HT-29 (cell line): ENCODE data around the gene XAF1. TPM values are rescaled to one million over a fixed set of nuclear protein-coding genes. Genes with fewer than 3 reads are reported as not detected.
"Not testable (repeated sequence)": the region's sequence is repeated elsewhere in the genome, so short reads cannot be mapped to it uniquely, and the experiment has no call there.

Experiments
- DNase-seq: peaks from one replicate; pipeline ENCODE4 v3.0.0-alpha.2; 2015; ENCODE audit warnings: low spot score
- small RNA-seq: library from RNA; depleted of rRNA; stranded (forward); fragments of <200 nt; gene quantifications from one replicate; pipeline ENCODE3, GENCODE V24; 2014
- total RNA-seq: library from RNA; depleted of rRNA; stranded (reverse); fragments of >200 nt; shearing (Covaris generic); gene quantifications from 2 replicates; pipeline ENCODE4 v1.2.3, GENCODE V29; 2014; rRNA removed

XAF1 gene
- total RNA-seq, 1 experiment from 2014 or later = 2.2 TPM

DNA sequence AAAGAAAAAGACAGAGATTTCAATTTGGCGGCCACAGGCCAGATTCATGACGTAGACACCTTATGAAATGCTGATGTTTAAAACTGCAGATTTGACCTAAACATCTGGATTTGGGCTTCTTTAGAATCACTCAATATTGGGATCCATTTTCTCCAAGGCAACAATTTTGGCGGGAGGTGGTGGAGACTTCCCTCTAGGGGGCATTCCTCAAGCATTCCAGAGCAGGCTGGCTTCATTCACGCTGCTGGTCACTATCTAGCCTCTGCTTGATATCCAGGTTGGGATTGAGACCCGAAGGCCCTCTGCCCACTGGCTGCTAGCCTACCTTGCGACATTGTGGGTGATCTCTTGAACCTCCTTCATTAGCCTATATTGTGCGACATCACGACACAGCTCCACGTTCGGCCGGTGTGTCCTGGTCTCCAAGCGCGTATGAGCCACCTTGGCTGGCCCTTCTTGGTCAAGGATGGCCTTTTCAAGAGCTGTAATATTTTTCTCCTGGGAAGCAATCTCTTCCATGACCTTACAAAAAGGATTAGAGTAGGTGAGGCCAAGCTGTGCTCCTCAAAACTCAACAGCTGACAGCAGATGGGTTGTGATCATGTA, 44.7 kb downstream of the XAF1 start:
- DNase-seq = no peak

DNA sequence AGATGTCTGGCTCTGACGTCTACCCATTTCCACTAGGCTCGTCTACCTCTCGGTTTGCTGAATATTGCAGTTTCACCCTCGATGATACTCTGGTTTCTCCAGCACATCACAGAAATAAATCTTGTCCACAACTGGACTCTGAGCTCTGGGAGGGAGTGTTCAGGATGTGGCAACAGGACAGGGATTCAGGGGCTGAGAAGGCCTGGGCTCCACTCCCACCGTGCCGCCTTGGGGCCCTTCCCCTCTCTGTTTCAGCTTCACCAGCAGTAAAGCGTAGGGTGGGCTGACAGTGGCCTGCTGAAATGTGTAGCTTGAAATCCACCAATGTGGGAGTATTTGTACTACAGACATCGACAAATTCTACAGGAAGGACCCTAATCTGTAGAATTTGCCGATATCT, 55.7 kb downstream of the XAF1 start:
- DNase-seq = no peak

DNA sequence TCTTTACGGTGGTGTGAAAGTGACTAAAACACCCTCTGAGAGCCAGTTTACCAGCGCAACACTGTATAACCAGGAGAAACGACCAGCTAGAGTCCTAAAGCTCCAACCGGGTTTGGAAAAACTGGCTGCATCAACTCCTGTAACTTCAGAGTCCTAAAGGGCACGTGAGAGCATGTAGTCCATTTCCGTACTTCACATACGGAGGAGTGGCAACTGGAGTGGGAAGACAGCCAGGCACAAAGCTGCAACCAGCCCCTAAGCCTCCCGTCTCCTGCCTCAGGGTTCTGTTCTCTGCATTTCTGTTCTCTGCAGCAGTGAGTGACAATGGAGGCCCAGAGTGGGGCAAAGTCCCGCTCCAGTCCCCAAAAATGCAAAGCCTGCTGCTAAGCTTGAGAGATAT, 56.4 kb downstream of the XAF1 start:
- DNase-seq = no peak

DNA sequence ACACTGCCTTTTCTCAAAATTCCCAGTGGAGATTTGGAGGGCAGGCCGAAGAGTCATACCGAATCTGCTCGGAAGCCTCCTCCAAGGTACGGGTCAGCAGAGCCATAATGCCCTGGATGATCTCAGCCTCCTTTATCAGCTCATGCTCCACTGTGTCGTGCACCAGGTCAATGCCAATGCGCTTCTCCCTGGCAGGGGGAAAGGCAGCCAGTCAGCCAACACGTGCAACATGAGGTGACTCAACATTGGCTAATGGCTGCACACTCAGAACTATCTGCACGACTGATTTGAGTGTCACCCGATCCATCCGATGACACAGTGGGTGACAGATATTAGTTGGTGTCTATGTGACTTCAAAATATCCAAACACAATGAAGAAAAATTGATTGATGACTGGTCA, 59.9 kb downstream of the XAF1 start:
- no peak for DNase-seq

DNA sequence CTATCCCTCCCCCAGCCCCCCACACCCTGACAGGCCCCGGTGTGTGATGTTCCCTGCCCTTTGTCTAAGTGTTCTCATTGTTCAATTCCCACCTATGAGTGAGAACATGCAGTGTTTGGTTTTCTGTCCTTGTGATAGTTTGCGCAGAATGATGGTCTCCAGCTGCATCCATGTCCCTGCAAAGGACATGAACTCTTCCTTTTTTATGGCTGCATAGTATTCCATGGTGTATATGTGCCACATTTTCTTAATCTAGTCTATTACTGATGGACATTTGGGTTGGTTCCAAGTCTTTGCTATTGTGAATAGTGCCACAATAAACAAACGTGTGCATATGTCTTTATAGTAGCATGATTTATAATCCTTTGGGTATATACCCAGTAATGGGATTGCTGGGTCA, 60.5 kb downstream of the XAF1 start:
- not testable (repeated sequence) for DNase-seq

DNA sequence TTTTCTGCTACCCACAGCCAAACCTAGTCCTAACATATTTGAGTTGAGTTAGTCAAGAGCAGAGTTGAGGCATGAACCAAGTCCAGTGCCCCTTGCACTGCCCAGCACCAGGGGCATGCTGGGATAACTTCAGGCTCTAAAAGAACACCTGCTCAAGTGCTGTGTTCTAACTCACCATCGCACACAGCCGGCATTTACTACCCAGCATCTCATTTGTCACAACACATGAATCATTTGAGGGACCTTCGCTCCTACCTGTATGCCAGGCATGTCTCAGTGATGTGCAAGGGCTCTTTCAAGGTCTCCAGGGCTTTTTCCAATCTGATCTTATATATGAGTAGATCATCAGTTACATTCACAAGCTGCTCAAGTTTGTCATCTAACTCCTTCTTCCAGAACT, 63.1 kb downstream of the XAF1 start:
- no peak for DNase-seq

DNA sequence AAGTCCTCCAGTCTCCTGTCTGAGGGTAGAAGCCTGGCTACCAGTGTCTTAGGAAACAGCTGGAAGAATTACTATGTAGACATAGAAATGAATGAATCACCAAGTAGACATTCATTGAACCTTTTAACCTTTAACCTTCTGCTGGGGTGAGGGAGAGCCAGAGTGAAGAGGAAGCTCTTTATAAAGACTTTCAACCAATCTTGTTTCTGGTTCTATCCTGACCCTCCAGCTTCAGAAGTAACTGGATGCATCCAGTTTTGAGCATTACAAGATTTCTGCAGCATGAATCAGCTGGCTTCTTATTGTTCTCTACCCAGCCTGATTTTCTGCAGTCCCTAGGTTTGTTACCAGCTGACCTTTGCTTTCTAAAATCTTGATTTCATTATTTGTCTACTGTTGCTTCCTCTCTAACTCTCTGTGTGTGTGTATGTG, 67.2 kb downstream of the XAF1 start:
- no peak for DNase-seq

Small RNA genes lying within 50 kb of the gene (small RNA-seq; reads per million reads assigned to genes)
- gene AC004706.2 = not detected

Other genes with a start within 250 kb of the XAF1 start
- gene PITPNM3, start 199.5 kb upstream of the XAF1 start, total RNA-seq = 3.6 and 4.0 TPM in 2 replicates
- 7.4 and 8.5 TPM in 2 replicates for gene KIAA0753, start 115.3 kb upstream of the XAF1 start, total RNA-seq
- 79.0 and 86.0 TPM in 2 replicates for gene TXNDC17, start 115.0 kb upstream of the XAF1 start, total RNA-seq
- 4.1 and 7.0 TPM in 2 replicates for gene MED31, start 104.4 kb upstream of the XAF1 start, total RNA-seq
- gene C17orf100, start 104.3 kb upstream of the XAF1 start, total RNA-seq = 0.31 and 1.1 TPM in 2 replicates
- gene SLC13A5, start 42.7 kb upstream of the XAF1 start, total RNA-seq = not detected in 2 replicates
- not detected in 2 replicates for gene FBXO39, start 20.2 kb downstream of the XAF1 start, total RNA-seq
- not detected in 2 replicates for gene TEKT1, start 75.7 kb downstream of the XAF1 start, total RNA-seq
- not detected in 2 replicates for gene ALOX12, start 240.0 kb downstream of the XAF1 start, total RNA-seq